Astrocyte of the cerebellum (primary cell): ENCODE results near the gene JAK1.

Experiments
- DNase-seq: peaks from one replicate; pipeline ENCODE4 v3.0.0-alpha.2; 2011; ENCODE audit warnings: low read depth
- H3K4me3 ChIP-seq: 2 replicates; pipeline ENCODE4 v1.5.1; 2011; ENCODE audit warnings: mild to moderate bottlenecking, low read depth, low read length, moderate library complexity
- in situ Hi-C: cut with HindIII; loops from 2 replicates; pipeline ENCODE4 v1.10.0; 2017; ENCODE audit warnings: low sequenced_read_pairs
- TF ChIP-seq, protein P1 (sequence below): IDR thresholded peaks from 2 replicates; pipeline ENCODE4 v1.5.1; 2012; ENCODE audit warnings: low read length, low read depth, moderate library complexity, mild to moderate bottlenecking; ENCODE audit errors: missing control alignments

The JAK1 gene

DNA sequence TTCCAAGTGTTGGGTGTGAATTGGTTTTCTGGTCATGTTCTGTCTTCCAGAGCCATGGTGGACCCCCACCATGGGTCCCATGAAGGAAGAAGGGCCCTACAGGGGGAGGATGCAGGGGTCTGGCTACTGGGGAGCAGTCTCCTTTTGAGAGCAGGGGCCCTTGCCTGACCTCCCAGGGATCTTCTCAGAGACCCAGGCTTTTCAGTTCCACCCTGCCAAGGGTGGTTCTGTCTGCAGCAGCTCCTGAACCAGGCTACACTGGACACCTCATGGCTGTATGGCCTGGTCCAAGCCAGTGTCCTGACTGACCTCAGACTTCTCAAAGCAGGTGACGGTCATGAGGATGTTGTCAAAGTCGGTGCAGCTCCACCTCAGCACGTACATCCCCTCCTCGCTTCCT lies 109.0 kb downstream of the JAK1 start:
- DNase-seq: no peak
- in situ Hi-C loops: no loop called here
- TF ChIP-seq, protein P1, sequence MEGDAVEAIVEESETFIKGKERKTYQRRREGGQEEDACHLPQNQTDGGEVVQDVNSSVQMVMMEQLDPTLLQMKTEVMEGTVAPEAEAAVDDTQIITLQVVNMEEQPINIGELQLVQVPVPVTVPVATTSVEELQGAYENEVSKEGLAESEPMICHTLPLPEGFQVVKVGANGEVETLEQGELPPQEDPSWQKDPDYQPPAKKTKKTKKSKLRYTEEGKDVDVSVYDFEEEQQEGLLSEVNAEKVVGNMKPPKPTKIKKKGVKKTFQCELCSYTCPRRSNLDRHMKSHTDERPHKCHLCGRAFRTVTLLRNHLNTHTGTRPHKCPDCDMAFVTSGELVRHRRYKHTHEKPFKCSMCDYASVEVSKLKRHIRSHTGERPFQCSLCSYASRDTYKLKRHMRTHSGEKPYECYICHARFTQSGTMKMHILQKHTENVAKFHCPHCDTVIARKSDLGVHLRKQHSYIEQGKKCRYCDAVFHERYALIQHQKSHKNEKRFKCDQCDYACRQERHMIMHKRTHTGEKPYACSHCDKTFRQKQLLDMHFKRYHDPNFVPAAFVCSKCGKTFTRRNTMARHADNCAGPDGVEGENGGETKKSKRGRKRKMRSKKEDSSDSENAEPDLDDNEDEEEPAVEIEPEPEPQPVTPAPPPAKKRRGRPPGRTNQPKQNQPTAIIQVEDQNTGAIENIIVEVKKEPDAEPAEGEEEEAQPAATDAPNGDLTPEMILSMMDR: no peak
- H3K4me3 ChIP-seq: no peak overlapping the region

DNA sequence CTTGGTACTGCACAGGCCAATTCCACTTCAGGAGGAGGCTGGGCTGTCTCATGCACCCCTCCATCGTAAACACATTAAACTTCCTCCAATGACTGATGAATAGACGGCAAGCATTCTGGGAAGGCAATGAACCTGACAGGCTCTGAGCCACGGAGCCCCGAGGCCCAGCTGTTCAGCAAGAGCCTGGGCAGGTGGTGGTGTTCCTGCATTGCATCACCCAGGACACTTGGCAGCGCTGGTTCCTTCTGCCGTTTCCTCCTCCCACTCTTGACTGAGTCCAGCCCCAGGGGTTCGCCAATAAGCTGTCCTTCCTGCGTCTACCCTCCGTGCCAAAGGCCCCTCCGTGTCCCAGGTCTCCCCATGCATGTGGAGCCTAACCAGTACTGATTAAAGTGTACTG lies 109.8 kb downstream of the JAK1 start:
- in situ Hi-C loops: no loop called here
- H3K4me3 ChIP-seq: no peak overlapping the region
- DNase-seq: no peak
- TF ChIP-seq, protein P1: no peak

DNA sequence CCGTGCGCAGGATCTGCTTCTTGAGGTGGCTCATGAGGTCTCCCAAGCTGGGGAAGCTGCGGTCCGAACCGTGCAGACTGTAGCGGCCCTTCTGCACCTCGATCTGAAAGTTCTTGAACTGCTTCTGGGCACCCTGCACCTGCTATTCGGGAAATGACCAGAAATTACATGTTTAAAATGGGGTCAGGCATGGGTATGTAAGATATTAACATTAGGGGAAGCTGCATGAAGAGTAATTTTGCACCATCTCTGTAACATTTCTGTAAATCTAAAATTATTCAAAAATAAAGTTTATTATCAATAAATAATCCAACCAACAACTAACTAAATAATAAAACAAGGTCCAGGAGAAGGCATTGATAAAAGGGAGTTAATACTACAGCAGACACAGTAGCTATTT lies 110.8 kb downstream of the JAK1 start:
- TF ChIP-seq, protein P1: no peak
- no peak for DNase-seq
- H3K4me3 ChIP-seq: no peak overlapping the region
- in situ Hi-C loops: no loop called here

DNA sequence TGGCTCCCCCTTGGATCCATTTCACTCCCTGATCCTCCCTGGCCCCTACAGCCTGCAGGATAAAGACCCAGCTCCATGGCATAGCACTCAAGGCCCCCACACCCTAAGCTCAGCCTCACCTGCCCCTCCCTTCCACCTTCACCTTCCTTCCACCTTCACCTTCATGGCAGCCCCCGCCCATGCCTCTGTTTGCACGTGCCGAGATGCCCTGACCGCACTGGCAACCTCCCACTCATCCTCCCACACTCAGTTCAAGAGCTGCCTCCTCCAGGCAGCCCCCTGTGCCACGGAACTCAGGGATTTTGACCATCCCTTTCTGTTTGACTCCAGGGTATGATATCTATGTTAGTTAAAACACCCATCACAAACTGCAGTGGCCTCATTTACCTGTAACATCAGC lies 111.7 kb downstream of the JAK1 start:
- no peak for DNase-seq
- in situ Hi-C loops: no loop called here
- no peak overlapping the region for H3K4me3 ChIP-seq
- TF ChIP-seq, protein P1: no peak

DNA sequence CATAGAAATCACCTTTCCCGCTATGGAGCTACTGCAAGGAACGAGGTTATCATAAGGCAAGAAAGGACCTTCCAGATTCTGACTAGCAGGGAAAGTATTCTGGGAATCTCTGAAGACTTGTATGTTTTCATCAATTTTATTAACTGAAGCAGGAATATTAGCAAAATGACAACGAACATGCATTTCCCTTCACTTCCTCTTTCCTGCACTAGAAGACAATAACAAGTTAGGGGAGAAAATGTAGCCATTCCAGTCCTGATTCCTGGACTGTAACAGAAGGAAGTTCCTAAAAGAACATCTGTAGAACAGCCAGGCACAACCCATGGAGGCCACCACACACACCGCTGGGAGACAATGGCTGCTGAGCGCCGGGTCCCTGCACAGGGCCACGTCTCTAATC lies 114.7 kb downstream of the JAK1 start:
- DNase-seq: no peak
- TF ChIP-seq, protein P1: no peak
- in situ Hi-C loops: no loop called here
- no peak overlapping the region for H3K4me3 ChIP-seq

GRCh38 chr1:64850846-64851245 lies 115.5 kb downstream of the JAK1 start:
- H3K4me3 ChIP-seq: no peak overlapping the region
- in situ Hi-C loops: no loop called here
- TF ChIP-seq, protein P1: no peak
- DNase-seq: no peak

GRCh38 chr1:64849942-64850341 lies 116.4 kb downstream of the JAK1 start:
- no peak overlapping the region for H3K4me3 ChIP-seq
- in situ Hi-C loops: no loop called here
- TF ChIP-seq, protein P1: no peak
- no peak for DNase-seq
